DOHH2 (cell line): ENCODE measurements around the gene SUB1.

Source experiments
- H3F3A ChIP-seq: fragments of 200-600 bp; sonication (generic), shearing (Covaris generic); 2 replicates; pipeline ENCODE4 v1.6.0; 2016; ENCODE audit warnings: antibody characterized with exemption, mild to moderate bottlenecking; ENCODE audit not compliant: control insufficient read depth, insufficient read depth
- H3K27ac ChIP-seq: fragments of 200-600 bp; sonication (generic); 2 replicates; pipeline ENCODE4 v1.5.1; 2014; ENCODE audit warnings: low read depth, mild to moderate bottlenecking, low read length, moderate library complexity
- H3K27me3 ChIP-seq: fragments of 200-600 bp; sonication (generic); 2 replicates; pipeline ENCODE4 v1.6.1; 2014; ENCODE audit warnings: mild to moderate bottlenecking, low read length, mixed read lengths; ENCODE audit not compliant: control insufficient read depth
- H3K36me3 ChIP-seq: fragments of 200-600 bp; sonication (generic); 2 replicates; pipeline ENCODE4 v1.6.1; 2014; ENCODE audit warnings: mild to moderate bottlenecking, low read length, moderate library complexity, mixed read lengths; ENCODE audit not compliant: control insufficient read depth
- H3K4me1 ChIP-seq: fragments of 200-600 bp; sonication (generic); 2 replicates; pipeline ENCODE4 v1.6.1; 2014; ENCODE audit warnings: mild to moderate bottlenecking, low read length, mixed read lengths; ENCODE audit not compliant: control insufficient read depth
- H3K4me2 ChIP-seq: fragments of 200-600 bp; sonication (generic); 2 replicates; pipeline ENCODE4 v1.6.0; 2014; ENCODE audit warnings: mild to moderate bottlenecking, low read length, moderate library complexity
- H3K4me3 ChIP-seq: fragments of 200-600 bp; sonication (generic); 2 replicates; pipeline ENCODE4 v1.5.1; 2014; ENCODE audit warnings: mild to moderate bottlenecking, low read length, mixed read lengths
- H3K79me2 ChIP-seq: fragments of 200-600 bp; sonication (generic); 2 replicates; pipeline ENCODE4 v1.6.1; 2014; ENCODE audit warnings: mild to moderate bottlenecking, low read length, mixed read lengths; ENCODE audit not compliant: control insufficient read depth
- H3K9me2 ChIP-seq: fragments of 200-600 bp; sonication (generic); replicated peaks from 2 replicates; pipeline ENCODE4 v1.6.1; 2014; ENCODE audit warnings: mild to moderate bottlenecking, low read length, mixed read lengths; ENCODE audit not compliant: control insufficient read depth
- H3K9me3 ChIP-seq: fragments of 200-600 bp; sonication (generic); 2 replicates; pipeline ENCODE4 v1.6.1; 2014; ENCODE audit warnings: antibody characterized with exemption, low read length, mixed read lengths; ENCODE audit not compliant: control insufficient read depth, insufficient read depth
- H4K20me1 ChIP-seq: fragments of 200-600 bp; sonication (generic); 2 replicates; pipeline ENCODE4 v1.6.0; 2014; ENCODE audit warnings: low read depth, mild to moderate bottlenecking, antibody characterized with exemption, low read length, moderate library complexity; ENCODE audit not compliant: control insufficient read depth, insufficient read depth
- EZH2phosphoT487 ChIP-seq: fragments of 200-600 bp; sonication (generic); IDR thresholded peaks from 2 replicates; pipeline ENCODE4 v1.6.1; 2017; ENCODE audit warnings: borderline replicate concordance, mild to moderate bottlenecking, antibody characterized with exemption, low read length, moderate library complexity, mixed read lengths
- TF ChIP-seq, protein P1 (sequence below): fragments of 200-600 bp; sonication (generic); IDR thresholded peaks from one replicate; pipeline ENCODE4 v1.5.1; 2014; ENCODE audit warnings: antibody characterized with exemption, mild to moderate bottlenecking, low read depth, low read length; ENCODE audit not compliant: poor library complexity, severe bottlenecking

SUB1 gene

DNA sequence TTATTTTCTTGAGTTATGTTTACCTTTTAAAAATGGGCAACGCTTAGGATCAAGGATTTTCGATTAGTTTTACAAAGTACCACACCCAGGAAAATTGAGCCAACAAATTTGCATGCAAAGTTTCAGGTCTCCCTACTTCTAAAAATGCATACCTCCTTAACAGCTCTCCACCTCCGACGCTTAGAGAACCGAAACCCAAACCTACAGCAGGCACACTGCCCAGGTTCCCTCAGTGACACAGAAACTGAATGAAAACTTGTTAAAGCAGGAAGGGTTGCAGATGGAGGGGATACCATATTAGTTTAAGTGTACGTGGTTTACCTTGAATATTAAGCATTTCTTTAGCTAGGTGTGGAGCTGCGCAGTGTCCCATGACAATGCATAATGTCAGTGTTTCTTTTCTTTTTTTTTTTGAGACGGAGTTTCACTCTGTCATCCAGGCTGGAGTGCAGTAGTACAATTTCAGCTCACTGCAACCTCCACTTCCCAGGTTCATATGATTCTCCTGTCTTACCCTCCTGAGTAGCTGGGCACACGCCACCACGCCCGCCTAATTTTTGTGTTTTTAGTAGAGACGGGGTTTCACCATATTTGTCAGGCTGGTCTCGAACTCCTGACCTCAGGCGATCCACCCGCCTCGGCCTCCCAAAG, 1.6 kb upstream of the SUB1 start:
- no peak overlapping the region for H3K4me3 ChIP-seq

DNA sequence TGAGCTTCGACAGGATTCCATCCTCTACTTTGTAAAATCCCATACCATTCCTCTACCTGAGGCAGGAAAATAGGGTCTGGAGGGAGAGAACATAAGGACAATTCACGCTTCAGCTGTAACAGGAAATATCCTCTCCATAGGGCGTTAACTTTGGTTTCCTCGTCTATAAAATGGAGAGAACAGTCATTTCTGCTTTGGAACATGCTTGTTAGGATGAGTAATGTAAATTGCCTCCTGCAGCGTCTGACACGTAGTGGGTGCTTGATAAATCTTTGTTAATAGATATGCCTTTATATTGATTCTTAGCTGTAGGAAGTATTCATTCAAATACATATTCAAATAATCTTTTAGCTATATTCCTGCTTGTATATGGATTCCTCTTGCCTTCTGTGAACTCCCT, 711 bp upstream of the SUB1 start:
- Histone ChIP-seq H3F3A (peaks cover 15% of the 10 kb centered on the region), H3K4me3 (no peak overlapping the region), H3K27me3 (peaks cover 47% of the 10 kb centered on the region), H3K4me1 (peaks cover 40% of the 10 kb centered on the region), H3K27ac (no peak overlapping the region), H3K9me2 (no peaks in the 10 kb centered on the region), H3K9me3 (no peaks in the 10 kb centered on the region), H3K79me2 (peaks cover 21% of the 10 kb centered on the region), H3K36me3 (peaks cover 5% of the 10 kb centered on the region), H4K20me1 (peaks cover 30% of the 10 kb centered on the region), H3K4me2 (no peak overlapping the region)
- TF ChIP-seq EZH2phosphoT487: no peak
- TF ChIP-seq, protein P1, sequence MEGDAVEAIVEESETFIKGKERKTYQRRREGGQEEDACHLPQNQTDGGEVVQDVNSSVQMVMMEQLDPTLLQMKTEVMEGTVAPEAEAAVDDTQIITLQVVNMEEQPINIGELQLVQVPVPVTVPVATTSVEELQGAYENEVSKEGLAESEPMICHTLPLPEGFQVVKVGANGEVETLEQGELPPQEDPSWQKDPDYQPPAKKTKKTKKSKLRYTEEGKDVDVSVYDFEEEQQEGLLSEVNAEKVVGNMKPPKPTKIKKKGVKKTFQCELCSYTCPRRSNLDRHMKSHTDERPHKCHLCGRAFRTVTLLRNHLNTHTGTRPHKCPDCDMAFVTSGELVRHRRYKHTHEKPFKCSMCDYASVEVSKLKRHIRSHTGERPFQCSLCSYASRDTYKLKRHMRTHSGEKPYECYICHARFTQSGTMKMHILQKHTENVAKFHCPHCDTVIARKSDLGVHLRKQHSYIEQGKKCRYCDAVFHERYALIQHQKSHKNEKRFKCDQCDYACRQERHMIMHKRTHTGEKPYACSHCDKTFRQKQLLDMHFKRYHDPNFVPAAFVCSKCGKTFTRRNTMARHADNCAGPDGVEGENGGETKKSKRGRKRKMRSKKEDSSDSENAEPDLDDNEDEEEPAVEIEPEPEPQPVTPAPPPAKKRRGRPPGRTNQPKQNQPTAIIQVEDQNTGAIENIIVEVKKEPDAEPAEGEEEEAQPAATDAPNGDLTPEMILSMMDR: no peak

More for the DNA sequence above, 1.6 kb upstream of the SUB1 start:
- Histone ChIP-seq H3F3A (peaks cover 10% of the 10 kb centered on the region), H4K20me1 (peaks cover 23% of the 10 kb centered on the region), H3K4me2 (peak overlapping the region; percentile 42), H3K27ac (no peak overlapping the region), H3K9me3 (no peaks in the 10 kb centered on the region), H3K9me2 (no peaks in the 10 kb centered on the region), H3K36me3 (peaks cover 5% of the 10 kb centered on the region), H3K79me2 (peaks cover 21% of the 10 kb centered on the region), H3K27me3 (peaks cover 54% of the 10 kb centered on the region), H3K4me1 (peaks cover 32% of the 10 kb centered on the region)
- no peak for TF ChIP-seq EZH2phosphoT487
- TF ChIP-seq, protein P1: no peak

DNA sequence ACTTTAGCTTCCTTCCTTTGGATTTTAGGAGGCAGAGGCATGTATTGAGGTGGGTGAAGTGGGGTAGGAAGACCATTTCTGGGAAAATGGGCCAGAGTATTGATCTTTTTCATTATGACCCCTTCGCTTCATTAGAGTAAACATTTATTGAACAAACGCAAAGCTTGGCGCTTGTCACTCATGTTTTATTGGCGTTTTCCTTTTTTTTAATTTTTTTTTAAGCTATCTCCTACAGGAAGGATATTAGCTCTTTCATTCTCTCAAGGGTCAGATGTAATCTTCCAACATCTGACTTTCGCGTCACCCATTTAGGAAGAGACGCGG, 273 bp upstream of the SUB1 start:
- peak overlapping the region; percentile 92 for H3K4me3 ChIP-seq

More for the DNA sequence above, 273 bp upstream of the SUB1 start:
- H4K20me1 ChIP-seq: peaks cover 34% of the 10 kb centered on the region
- peaks cover 21% of the 10 kb centered on the region for H3K79me2 ChIP-seq
- H3K4me1 ChIP-seq: peaks cover 44% of the 10 kb centered on the region
- peaks cover 43% of the 10 kb centered on the region for H3K27me3 ChIP-seq
- no peak for TF ChIP-seq EZH2phosphoT487
- TF ChIP-seq, protein P1: no peak
- H3K27ac ChIP-seq: no peak overlapping the region
- no peaks in the 10 kb centered on the region for H3K9me3 ChIP-seq
- H3F3A ChIP-seq: peaks cover 19% of the 10 kb centered on the region
- no peaks in the 10 kb centered on the region for H3K9me2 ChIP-seq
- H3K36me3 ChIP-seq: peaks cover 5% of the 10 kb centered on the region
- no peak overlapping the region for H3K4me2 ChIP-seq
